Stimulated activated CD4-positive, alpha-beta T cell treated with anti-CD3 and anti-CD28 coated beads, TNF-alpha, amount 100 ng/mL, for 48 hours (primary cell): Measurements from ENCODE around the gene SNX10.
"Not testable (repeated sequence)": the region's sequence is repeated elsewhere in the genome, so short reads cannot be mapped to it uniquely, and the experiment has no call there.

Experiments
- DNase-seq, 3 donors: peaks; one replicate each; pipeline ENCODE4 v3.0.0-alpha.2; 2020; ENCODE audit warnings: low read depth in 3 of 3

Gene SNX10, protein sequence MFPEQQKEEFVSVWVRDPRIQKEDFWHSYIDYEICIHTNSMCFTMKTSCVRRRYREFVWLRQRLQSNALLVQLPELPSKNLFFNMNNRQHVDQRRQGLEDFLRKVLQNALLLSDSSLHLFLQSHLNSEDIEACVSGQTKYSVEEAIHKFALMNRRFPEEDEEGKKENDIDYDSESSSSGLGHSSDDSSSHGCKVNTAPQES

DNA sequence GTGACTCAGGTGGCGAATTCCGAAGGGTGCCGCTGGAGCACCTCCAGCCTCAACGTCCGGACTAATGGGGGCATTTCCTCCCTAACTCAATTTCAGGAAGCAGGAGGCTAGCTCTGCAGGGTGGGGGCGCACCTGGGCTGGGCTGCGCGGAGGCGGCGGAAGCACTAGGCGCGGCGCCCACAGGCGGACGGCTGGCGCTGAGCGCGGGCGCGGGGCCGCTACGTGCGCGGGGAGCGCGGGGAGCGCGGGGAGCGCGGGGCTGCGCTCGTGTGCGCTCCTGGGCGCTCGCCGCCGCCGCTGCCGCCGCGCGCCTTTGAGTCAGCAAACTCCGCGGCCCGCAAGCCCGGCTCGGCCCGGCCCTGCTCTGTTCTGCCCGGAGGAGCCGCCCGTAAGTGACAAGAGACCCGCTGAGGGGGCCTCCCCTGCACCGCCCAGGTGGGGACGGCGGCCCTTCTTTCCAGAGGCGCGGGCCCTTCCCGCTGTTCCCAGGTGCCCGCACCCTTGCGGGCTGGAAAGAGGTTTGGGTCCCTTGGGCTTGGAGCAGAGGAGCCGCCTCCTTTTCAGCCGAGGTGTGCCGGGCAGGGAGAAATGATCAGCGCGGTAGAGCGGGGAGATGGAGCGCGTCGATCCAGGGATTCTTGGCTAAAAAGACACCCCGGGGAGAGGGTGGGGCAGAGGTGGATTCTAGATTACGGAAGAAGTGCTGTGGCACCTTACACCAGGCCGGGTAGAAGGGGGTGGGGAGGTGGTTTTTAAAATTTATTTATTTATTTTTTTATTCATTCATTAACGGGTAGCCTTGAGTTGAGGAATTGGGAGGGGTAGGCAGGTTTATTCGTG, at the start of gene SNX10:
Gene SNX10, plus strand, starts transcription at position 164 of the 840 bp plus-strand sequence. CDS start 54,581 bp downstream, outside the sequence.
- DNase-seq, result peak; percentile 16 to 53 (median 35)

DNA sequence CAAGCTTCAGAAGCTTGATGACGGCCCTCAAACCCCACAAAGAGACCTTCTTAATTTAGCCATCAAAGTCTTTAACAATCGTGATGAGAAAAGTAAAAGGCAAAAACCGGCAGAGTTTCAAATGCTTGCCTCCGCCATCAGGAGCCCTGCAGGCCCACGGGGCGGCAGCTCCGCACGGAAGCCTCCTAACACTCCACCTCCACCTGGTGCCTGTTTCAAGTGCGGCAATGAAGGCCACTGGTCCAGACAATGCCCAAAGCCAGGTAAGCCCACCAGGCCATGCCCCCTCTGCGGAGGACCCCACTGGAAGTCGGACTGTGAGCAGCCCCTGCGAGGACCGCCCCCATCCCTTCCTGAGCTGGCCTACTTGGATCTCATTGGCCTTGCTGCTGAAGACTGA, 46.5 kb upstream of the SNX10 start:
- no peak for DNase-seq

DNA sequence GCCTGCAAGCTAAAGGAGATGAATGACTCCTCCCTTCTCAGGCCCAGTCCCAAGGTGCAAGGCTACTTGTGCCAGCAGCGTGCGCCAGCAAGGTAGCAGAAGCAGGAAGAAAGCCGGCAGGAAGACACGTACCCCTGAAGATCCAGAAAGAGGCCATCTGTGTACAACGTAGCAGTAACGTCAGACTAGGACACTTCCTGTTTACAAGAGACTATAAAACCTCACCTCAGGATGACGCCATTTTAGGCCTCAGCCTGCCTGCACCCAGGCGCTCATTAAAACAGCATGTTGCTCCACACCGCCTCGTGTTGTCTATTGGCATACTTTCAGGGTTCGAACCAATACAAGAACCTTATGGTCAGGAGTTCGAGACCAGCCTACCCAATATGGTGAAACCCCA, 41.4 kb upstream of the SNX10 start:
- no peak for DNase-seq

DNA sequence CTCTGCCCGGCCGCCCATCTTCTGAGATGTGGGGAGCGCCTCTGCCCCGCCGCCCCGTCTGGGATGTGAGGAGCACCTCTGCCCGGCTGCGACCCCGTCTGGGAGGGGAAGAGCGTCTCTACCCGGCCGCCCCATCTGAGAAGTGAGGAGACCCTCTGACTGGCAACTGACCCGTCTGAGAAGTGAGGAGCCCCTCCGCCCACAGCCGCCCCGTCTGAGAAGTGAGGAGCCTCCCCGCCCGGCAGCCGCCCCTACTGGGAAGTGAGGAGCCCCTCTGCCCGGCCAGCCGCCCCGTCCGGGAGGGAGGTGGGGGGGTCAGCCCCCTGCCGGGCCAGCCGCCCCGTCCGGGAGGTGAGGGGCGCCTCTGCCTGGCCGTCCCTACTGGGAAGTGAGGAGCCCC, 29.8 kb upstream of the SNX10 start:
- DNase-seq, result not testable (repeated sequence)

DNA sequence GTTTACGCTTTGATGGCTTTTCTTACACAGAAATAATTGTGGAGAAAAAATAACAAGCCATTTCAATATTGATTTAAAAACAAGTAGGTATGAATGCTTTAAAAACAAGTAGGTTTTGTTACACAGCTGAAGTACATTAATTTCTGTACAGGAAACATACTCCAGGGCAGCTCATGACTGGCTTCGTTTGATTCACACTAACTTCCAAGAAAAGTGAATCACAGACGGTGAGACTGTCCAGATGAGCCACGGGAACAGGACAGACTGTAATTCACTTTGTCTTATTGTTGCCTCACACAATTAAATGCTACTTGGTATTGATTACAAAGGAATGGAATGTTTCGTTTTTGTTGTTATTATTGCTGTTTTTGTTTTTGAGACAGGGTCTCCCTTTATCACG, 26.6 kb upstream of the SNX10 start:
- DNase-seq, result no peak

DNA sequence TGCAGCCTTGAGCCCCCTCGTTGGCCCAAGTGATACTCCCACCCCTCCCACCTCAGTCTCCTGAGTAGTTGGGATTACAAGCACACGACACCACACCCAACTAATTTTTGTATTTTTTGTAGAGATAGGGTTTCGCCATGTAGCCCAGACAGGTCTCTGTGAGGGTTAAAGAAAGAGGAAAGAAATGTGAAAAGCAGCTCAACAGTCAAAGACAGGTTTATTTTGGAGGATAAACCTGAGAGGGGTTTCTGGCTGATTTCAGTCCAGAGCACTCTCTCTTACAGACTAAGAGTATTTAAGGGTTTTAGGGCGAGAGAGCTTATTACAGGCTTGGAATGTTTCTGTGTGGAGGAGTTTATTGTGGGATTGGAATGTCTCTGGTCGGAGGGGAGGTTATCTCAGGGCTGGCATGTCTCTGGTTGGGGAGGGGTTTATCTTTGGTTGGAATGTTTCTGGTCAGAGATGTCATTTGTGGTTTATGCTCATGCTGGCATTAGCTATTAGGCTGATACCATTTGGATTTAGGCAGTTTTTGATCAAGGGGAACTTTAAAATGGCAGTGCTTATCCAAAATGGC, 26.1 kb upstream of the SNX10 start:
- DNase-seq, result no peak

DNA sequence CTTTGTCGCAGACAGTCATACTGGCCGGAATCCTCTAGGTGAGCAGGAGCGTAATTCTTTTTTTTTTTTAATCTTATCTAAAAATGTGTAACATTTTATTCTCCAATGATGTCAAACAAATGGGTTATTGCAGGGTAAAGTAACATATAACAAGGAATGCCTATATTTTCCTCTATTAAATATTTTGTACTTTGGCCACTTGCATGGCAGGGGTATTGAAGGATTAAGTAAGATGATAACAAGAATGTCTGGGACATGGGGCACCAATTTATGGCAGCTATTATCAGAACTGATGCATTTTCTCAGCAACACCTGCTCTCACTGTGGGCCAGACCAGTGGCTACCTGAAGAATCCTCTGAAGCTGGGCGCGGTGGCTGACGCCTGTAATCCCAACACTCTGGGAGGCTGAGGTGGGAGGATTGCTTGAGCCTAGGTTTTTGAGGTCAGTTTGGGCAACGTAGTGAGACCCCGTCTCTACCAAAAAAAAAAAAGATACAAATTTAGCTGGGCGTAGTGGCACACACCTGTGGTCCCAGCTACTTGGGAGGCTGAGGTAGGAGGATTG, 24.0 kb upstream of the SNX10 start:
- no peak for DNase-seq

DNA sequence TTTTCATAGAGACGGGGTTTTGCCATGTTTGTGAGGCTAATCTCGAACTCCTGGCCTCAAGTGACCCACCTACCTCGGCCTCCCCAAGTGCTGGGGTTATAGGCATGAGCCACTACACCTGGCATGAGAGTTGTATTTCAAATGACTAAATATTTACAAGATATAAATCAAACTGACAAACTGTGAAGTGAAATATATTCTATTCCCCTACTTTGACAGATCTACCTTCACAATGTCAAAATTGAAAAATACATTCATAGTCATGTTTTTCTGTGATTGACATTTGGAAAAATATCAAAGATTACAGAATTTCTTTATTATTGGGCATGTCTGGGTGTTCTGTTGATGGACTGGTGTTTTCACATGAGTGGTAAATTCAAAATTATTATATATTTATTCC, 16.4 kb upstream of the SNX10 start:
- no peak for DNase-seq

DNA sequence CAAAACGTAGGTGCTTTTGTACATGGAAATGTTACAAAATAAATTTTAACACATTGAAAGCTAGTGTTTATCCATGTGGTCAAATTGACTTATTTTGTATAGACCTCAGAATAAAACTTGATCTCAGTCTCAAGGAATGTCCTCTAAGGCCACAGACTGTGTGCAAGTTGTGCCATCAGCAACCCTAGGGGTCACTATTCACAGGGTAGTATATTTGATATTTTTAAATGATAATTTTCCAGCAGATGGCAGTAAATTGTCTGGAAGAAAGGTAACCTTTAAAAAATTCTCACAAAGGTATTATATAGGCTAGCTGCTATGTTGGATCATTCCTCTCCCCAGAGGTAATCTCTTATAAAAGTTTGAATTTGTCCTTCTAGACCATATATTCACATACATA, 12.9 kb upstream of the SNX10 start:
- DNase-seq, result no peak

DNA sequence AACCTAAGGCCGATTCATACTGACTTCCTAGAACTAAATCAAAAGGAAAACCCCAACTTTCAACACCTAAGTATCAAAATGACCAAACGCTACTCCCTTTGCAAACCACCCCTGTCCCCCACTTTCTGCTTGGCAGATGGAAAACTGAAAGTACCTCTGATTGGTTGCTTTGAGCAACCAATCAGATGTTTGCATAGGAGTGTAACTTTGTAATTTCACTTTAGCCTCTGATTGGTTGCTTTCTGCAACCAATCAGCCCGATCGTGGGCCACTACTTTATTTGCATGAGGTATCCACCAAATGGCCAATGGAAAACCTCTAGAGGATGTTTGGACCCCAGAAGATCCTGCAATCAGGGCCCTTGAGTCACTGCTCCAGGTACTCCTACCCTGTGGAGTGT, 12.3 kb upstream of the SNX10 start:
- DNase-seq, result no peak

DNA sequence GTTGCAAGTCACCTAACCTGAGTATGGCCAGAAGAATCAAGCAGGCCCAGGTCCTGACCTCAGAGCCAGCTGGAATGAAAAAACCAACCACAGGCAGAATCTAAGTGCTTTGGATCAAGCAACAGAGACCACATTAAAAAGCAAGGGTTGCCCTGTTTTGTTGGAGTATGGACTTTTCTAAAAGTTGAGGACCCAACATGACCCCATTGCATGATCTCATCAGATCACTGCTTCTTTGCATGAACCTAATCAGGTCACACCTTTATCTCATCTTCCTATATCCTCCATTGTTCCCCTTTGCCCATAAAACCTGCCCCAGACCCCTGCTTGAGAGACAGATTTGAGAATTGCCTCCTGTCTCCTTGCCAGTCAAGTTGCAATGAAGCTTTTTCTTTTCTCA, 11.6 kb upstream of the SNX10 start:
- DNase-seq, result no peak

DNA sequence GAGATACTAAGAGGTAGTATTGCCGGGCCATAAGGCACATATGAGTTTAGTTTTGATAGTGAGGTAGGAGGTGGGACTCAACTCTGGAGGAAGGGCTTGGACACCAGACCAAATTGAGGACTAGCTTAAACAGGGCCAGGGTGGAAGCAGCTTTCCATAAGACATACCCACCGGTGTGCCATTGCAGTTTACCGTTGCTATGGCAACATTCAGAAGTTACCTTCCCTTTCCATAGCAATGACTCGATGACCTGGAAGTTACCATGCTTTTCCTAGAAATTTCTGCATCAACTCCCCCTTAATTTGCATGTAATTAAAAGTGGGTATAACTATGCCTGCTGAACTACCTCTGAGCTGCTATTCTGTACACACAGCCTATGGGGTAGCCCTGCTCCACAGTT, 10.9 kb upstream of the SNX10 start:
- no peak for DNase-seq

DNA sequence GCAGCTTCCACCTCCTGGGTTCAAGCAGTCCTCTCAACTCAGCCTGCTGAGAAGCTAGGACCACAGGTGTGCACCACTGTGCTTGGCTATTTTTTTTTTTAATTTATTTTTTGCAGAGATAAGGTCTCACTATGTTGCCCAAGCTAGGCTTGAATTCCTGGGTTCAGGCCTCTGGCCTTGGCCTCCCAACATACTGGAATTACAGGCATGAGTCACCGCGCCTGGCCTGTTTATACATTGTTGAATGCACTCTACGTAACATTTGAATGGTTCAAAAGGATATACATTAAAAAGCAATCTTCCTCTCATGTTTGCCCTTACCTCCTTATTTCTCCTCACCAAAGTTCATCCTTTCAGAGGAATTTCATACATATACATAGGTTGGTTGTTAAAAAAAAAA, 7.2 kb upstream of the SNX10 start:
- no peak for DNase-seq

DNA sequence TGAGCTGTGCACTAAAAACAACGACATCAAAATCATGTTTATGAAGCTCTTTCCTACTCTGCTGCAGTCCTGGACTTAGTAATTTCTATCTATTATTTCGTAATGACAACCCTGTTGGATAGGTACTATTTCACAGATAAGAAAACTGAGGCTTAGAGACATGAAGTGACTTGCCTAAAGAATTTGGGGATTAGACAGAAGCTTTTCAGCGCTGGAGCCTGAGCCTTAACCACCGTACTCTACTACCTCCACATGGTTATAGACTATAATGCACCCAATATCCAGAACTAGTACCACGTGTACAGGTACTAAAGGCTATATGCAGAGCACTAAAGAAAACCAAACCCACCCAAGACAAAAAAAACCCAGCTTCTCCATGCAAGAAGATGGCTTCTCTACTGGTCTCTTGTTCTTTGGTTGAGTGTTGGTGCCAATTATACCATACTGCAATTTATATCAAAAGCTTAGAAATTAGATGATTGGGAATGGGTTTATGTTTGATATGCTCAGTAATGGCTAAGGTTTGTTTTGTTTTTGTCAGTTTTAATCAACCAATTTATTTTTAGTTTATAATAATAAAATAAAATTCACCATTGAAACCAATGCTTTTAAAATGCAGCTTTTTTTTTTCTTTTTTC, 6.5 kb upstream of the SNX10 start:
- DNase-seq, result no peak

DNA sequence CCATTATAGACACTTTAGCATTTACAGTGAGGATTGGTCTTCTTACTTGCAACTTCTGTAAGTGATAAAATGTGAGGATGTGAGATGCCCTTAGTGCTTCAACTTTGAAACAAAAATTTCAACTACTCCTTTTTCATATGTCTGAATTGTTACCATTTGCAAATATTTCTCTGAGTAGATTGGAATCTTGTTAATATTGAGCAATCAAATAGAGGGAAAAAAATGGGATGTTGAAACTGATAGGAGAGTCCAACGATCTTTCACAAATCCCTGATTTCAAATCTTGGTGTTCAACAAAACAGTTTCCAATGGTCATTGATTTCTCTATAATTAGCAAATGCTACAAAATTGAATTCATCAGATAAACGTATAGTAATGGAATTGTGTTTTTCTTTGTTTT, 5.5 kb upstream of the SNX10 start:
- no peak for DNase-seq

DNA sequence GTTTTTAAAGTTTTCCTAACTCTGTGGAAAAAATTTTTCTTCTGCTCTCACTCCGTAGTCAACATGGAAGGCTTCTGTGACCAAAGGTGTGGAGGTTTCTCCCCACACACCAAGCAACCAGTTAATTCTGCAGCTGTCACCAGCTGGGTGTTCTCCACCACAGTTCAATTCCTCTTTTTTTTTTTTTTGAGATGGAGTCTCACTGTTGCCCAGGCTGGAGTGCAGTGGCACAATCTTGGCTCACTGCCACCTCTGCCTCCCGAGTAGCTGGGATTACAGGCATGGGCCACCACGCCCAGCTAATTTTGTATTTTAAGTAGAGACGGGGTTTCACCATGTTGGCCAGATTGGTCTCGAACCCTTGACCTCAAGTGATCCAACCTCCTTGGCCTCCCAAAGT, 3.5 kb upstream of the SNX10 start:
- not testable (repeated sequence) for DNase-seq

DNA sequence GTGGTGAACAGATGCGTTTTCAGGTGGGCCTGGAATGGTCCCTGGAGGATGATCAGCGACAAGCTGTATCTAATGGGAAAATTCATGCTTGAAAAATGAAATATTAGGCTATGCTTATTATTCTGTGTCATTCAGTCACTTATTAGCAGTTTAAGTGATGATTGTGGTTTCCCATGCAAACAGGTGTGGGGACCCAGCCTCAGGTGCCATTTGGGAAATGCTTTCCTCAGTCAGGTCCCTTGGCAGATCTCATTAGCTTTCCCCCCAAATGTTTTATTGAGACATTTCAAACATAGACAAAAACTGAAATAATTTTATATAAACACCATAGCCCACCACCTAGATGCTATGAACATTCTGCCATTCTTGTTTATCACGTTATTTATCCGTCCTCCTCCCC, 411 bp upstream of the SNX10 start:
- no peak for DNase-seq

DNA sequence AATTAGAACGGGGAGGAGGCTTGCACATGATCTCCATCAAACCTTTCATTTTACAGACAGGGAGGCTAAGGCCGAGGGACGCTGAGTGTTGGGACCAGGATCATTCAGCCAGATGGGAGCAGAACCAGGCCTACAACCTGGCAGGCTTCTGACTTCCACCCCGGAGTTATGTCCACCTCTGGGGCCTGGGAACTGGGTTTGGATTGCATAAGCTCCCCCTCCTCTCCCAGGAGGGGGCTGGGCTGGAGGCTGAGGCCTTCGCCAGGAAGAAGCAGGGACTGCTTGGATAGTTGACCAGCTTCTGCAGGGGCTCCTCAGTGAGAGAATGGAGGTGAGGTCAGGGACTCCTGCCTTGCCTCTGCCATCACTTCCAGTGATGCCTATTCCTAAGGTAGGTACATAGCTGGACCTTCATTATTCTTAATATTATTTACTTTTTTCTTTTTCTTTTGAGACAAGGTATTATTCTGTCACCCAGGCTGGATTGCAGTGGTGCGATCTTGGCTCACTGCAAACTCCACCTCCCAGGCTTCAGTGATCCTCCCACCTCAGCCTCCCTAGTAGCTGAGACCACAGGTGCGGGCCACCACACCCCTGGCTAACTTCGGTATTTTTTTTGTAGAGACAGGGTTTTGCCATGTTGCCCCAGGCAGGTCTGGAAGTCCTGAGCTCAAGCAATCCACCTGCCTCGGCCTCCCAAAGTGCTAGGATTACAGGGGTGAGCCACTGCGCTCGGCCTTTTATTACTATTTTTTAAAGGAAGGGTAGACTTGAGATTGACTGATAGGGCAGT, 1.3 kb downstream of the SNX10 start:
- DNase-seq, result no peak

DNA sequence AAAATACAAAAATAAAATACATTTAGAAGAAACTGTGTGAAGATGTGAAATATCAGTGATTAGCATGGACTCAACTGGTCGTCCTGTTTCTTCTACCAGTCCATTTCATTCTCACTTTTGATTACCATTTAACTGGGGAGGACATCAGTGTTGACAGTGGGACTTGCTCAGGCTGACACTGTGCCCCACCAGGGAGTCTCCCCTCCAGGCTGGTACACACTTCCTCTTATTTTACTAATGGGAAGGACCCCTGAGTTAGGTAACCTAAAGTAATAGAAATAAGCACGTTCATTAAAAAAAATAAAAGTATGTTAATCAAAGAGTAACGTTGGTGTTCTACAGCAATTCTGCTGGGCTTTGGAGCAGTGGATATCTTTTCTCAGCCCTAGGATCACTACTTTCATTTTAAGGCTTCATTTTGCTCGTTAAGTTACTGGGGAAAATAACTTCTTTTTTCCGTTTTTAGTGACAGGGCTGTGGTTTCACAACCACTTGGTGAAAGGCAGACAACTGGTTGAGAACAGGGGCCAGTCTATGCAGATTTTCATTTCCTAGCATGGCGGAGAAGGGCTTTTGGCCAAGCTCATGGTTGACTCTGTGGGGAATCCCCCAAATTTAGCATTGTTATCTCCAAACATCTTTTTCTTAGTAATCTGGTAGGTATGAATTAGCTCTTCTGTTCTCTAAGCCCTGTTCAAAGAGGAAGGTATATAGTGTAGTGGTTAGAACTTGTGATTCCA, 2.1 kb downstream of the SNX10 start:
- DNase-seq, result peak; percentile 48 to 58 (median 50)

DNA sequence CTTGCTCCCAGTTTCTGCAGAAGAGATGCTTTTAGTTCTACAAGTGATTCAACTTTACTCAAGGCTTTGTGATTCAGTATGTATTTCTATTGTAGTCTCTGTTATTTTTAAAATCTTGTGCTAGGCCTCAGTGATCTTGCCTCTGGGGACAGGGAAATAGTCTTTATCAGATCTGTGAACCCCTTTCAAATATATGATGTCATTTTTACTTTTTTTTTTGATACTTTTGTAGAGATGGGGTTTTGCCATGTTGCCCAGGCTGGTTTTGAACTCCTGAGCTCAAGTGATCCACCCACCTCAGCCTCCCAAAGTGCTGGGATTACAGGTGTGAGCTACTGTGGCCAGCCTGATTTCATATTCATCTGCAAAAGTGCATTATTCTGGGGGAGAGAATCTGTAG, 3.4 kb downstream of the SNX10 start:
- DNase-seq, result no peak

DNA sequence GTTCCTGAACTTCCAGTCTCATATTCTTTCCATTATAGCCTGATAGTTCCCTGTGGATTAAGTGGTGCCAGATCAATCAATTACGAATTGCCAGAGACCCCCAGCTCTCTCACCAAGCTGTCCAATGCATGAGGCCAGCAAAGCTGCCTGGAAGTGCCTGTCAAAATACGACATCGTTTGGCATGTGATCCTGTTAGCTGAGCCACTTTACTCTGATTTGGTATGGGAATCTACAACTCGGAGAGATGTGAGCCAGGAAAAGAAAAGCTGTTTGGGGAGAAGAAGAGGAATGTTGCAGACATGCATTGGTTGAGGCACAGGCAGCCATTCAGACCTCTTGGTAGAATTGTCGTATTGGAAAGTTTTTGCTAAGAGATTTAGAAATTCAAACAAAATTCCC, 3.9 kb downstream of the SNX10 start:
- DNase-seq, result no peak
